Neural cell (in vitro differentiated cells): ENCODE data around the gene C14orf132. TPM values are rescaled to one million over a fixed set of nuclear protein-coding genes. Genes with fewer than 3 reads are reported as not detected.

Experiments used
- H2AFZ ChIP-seq: fragments of 200-600, 300-800 bp; sonication (generic), shearing (Covaris generic); 2 replicates; pipeline ENCODE4 v1.6.0; 2014; ENCODE audit warnings: low read depth, mild to moderate bottlenecking, antibody characterized with exemption, low read length, moderate library complexity
- H3F3A ChIP-seq: fragments of 200-600 bp; shearing (Covaris generic); 2 replicates; pipeline ENCODE4 v1.6.1; 2016; ENCODE audit warnings: mild to moderate bottlenecking, moderate library complexity, mixed read lengths, antibody characterized with exemption, low read length; ENCODE audit not compliant: insufficient read depth, poor library complexity, severe bottlenecking
- H3K27ac ChIP-seq: fragments of 200-600, 300-800 bp; sonication (generic), shearing (Covaris generic); 2 replicates; pipeline ENCODE4 v1.5.1; 2014; ENCODE audit warnings: mild to moderate bottlenecking, low read length, moderate library complexity
- H3K27me3 ChIP-seq: fragments of 300-800, 200-600 bp; sonication (generic), shearing (Covaris generic); 2 replicates; pipeline ENCODE4 v1.6.0; 2014; ENCODE audit warnings: mild to moderate bottlenecking, low read depth, low read length, moderate library complexity; ENCODE audit not compliant: insufficient read depth
- H3K36me3 ChIP-seq: fragments of 300-800, 200-600 bp; sonication (generic), shearing (Covaris generic); 2 replicates; pipeline ENCODE4 v1.5.1; 2014; ENCODE audit warnings: mild to moderate bottlenecking, antibody characterized with exemption, low read length, moderate library complexity; ENCODE audit not compliant: insufficient read depth
- H3K4me2 ChIP-seq: fragments of 300-800, 200-600 bp; sonication (generic), shearing (Covaris generic); 2 replicates; pipeline ENCODE4 v1.6.0; 2014; ENCODE audit warnings: mild to moderate bottlenecking, low read length
- H3K4me3 ChIP-seq: fragments of 300-800, 200-600 bp; sonication (generic), shearing (Covaris generic); 2 replicates; pipeline ENCODE4 v1.5.1; 2014; ENCODE audit warnings: mild to moderate bottlenecking, low read length, moderate library complexity
- H3K79me2 ChIP-seq: fragments of 200-600 bp; shearing (Covaris generic); replicated peaks from 2 replicates; pipeline ENCODE4 v1.6.0; 2014; ENCODE audit warnings: mild to moderate bottlenecking, low read length, moderate library complexity; ENCODE audit not compliant: insufficient read depth
- H3K9ac ChIP-seq: fragments of 300-800, 200-600 bp; sonication (generic), shearing (Covaris generic); 2 replicates; pipeline ENCODE4 v1.6.1; 2016; ENCODE audit warnings: mild to moderate bottlenecking, low read length, mixed read lengths
- H3K9me2 ChIP-seq: fragments of 200-600 bp; shearing (Covaris generic); 2 replicates; pipeline ENCODE4 v1.6.1; 2016; ENCODE audit warnings: mild to moderate bottlenecking, low read length, mixed read lengths; ENCODE audit not compliant: insufficient read depth
- H3K9me3 ChIP-seq: fragments of 200-600, 300-800 bp; sonication (generic), shearing (Covaris generic); 2 replicates; pipeline ENCODE4 v1.6.1; 2016; ENCODE audit warnings: mild to moderate bottlenecking, mixed run types, low read length, moderate library complexity, mixed read lengths
- H4K20me1 ChIP-seq: fragments of 200-600 bp; shearing (Covaris generic); 2 replicates; pipeline ENCODE4 v1.6.1; 2016; ENCODE audit warnings: mild to moderate bottlenecking, mixed run types; ENCODE audit not compliant: insufficient read depth
- CTCF ChIP-seq: fragments of 450-650 bp; IDR thresholded peaks from 2 replicates; pipeline ENCODE4 v1.5.1; 2014; ENCODE audit warnings: antibody characterized with exemption, mild to moderate bottlenecking, moderate library complexity; ENCODE audit not compliant: poor library complexity, severe bottlenecking
- EP300 ChIP-seq: fragments of 450-650 bp; conservative IDR thresholded peaks from 2 replicates; pipeline ENCODE4 v1.6.1; 2014; ENCODE audit warnings: antibody characterized with exemption, mild to moderate bottlenecking, moderate library complexity; ENCODE audit not compliant: poor library complexity, severe bottlenecking
- EZH2 ChIP-seq: fragments of 200-600, 300-800 bp; shearing (Covaris generic), sonication (generic); IDR thresholded peaks from 2 replicates; pipeline ENCODE4 v1.6.1; 2014; ENCODE audit warnings: antibody characterized with exemption, low read length, borderline replicate concordance, mild to moderate bottlenecking; ENCODE audit not compliant: insufficient read depth, poor library complexity, severe bottlenecking
- MXI1 ChIP-seq: fragments of 450-650 bp; conservative IDR thresholded peaks from 2 replicates; pipeline ENCODE4 v1.6.1; 2014; ENCODE audit warnings: antibody characterized with exemption, mild to moderate bottlenecking; ENCODE audit not compliant: poor library complexity, severe bottlenecking
- POLR2AphosphoS5 ChIP-seq: IDR thresholded peaks from 2 replicates; pipeline ENCODE4 v1.6.1; 2012
- RAD21 ChIP-seq: fragments of 450-650 bp; conservative IDR thresholded peaks from 2 replicates; pipeline ENCODE4 v1.6.1; 2014; ENCODE audit warnings: antibody characterized with exemption, mild to moderate bottlenecking, moderate library complexity
- REST ChIP-seq: IDR thresholded peaks from 2 replicates; pipeline ENCODE4 v1.6.1; 2012; ENCODE audit warnings: borderline replicate concordance
- SMC3 ChIP-seq: fragments of 450-650 bp; conservative IDR thresholded peaks from 2 replicates; pipeline ENCODE4 v1.6.1; 2014; ENCODE audit warnings: antibody characterized with exemption, mild to moderate bottlenecking, moderate library complexity; ENCODE audit not compliant: poor library complexity
- TAF1 ChIP-seq: IDR thresholded peaks from 2 replicates; pipeline ENCODE4 v1.6.1; 2012; ENCODE audit warnings: low read depth
- polyA plus RNA-seq: library from polyadenylated mRNA; depleted of rRNA; stranded (reverse); fragments of >200 nt; gene quantifications from 2 replicates; pipeline ENCODE4 v1.2.3, GENCODE V29; 2014

The C14orf132 gene
- polyA plus RNA-seq, 1 donor from 2014 or later, result 50.1 TPM

GRCh38 chr14:96094211-96094610 lies 55.0 kb downstream of the C14orf132 start:
- Histone ChIP-seq H3K4me2 (no peak overlapping the region), H3K27ac (no peak overlapping the region), H2AFZ (no peak overlapping the region), H3K36me3 (no peaks in the 10 kb centered on the region), H3K79me2 (no peaks in the 10 kb centered on the region), H3K9ac (no peak overlapping the region), H3K9me2 (no peaks in the 10 kb centered on the region), H3K27me3 (no peaks in the 10 kb centered on the region), H4K20me1 (no peaks in the 10 kb centered on the region), H3K9me3 (no peaks in the 10 kb centered on the region), H3F3A (no peaks in the 10 kb centered on the region), H3K4me3 (no peak overlapping the region)
- TF ChIP-seq EP300 (no peak), REST (no peak), SMC3 (no peak), EZH2 (no peak), TAF1 (no peak), POLR2AphosphoS5 (no peak), CTCF (no peak), RAD21 (no peak), MXI1 (no peak)

GRCh38 chr14:96094656-96095055 lies 55.5 kb downstream of the C14orf132 start:
- Histone ChIP-seq H3K9me2 (no peaks in the 10 kb centered on the region), H3K27ac (no peak overlapping the region)
- TF ChIP-seq RAD21 (no peak), EZH2 (no peak), POLR2AphosphoS5 (no peak), MXI1 (no peak), EP300 (no peak), TAF1 (no peak), CTCF (no peak), REST (no peak), SMC3 (no peak)

More at GRCh38 chr14:96094656-96095055, 55.5 kb downstream of the C14orf132 start:
- Histone ChIP-seq H3K36me3 (no peaks in the 10 kb centered on the region), H3K9me3 (no peaks in the 10 kb centered on the region), H3K4me2 (no peak overlapping the region), H2AFZ (no peak overlapping the region), H3K79me2 (no peaks in the 10 kb centered on the region), H4K20me1 (no peaks in the 10 kb centered on the region), H3F3A (no peaks in the 10 kb centered on the region), H3K27me3 (no peaks in the 10 kb centered on the region), H3K4me3 (no peak overlapping the region), H3K9ac (no peak overlapping the region)
